ENCODE data around the gene ZBED1. TPM values are rescaled to one million over a fixed set of nuclear protein-coding genes. Genes with fewer than 3 reads are reported as not detected.

Gene ZBED1
- total RNA-seq, 1 experiment from 2014 or later: 14.2 TPM

DNA sequence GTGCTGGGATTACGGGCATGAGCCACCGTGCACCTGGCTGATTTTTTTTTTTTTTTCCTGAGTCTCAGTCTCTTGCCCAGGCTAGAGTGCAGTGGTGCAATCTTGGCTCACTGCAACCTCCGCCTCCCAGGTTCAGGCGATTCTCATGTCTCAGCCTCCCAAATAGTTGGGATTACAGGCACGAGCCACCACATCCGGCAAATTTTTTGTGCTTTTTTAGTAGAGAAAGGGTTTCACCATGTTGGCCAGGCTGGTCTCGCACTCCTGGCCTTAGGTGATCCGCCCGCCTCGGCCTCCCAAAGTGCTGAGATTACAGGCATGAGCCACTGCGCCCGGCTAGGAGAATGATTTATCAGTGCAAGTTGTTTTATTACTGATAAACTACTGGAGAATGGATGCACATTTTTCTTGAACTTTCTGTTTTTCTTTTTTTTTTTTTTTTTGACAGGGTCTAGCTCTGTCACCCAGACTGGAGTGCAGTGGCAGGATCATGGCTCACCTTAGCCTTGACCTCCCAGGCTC lies 39.7 kb upstream of the ZBED1 start:
- Histone ChIP-seq H3K9me3 (ENCODE audit: low read length) (no peaks in the 10 kb centered on the region), H3K36me3 (ENCODE audit: low read depth, low read length) (no peaks in the 10 kb centered on the region), H3K4me2 (ENCODE audit: low read length) (no peak overlapping the region), H4K20me1 (ENCODE audit: low read length) (no peaks in the 10 kb centered on the region), H3F3A (ENCODE audit: low read length, unreplicated experiment) (no peaks in the 10 kb centered on the region), H3K4me3 (ENCODE audit: low read length) (no peak overlapping the region), H3K9ac (ENCODE audit: low read length) (no peak overlapping the region), H3K27ac (ENCODE audit: low read length) (no peak overlapping the region), H2AFZ (ENCODE audit: low read length) (no peak overlapping the region), H3K4me1 (ENCODE audit: insufficient read depth, low read length) (no peaks in the 10 kb centered on the region), H3K9me2 (replicated peaks; ENCODE audit: low read length) (no peaks in the 10 kb centered on the region), H3K27me3 (ENCODE audit: low read length) (peaks cover 19% of the 10 kb centered on the region), H3K79me2 (ENCODE audit: low read length) (no peaks in the 10 kb centered on the region)
- POLR2A ChIA-PET (ENCODE audit: unreplicated experiment): no interaction called here
- CTCF ChIA-PET: no interaction called here
- intact Hi-C loops (cut with micrococcal nuclease): no loop called here
- no peak for TF ChIP-seq EZH2phosphoT487 (IDR thresholded peaks at IDR 0.05; ENCODE audit: borderline replicate concordance, low read length)
- no peak for TF ChIP-seq EZH2 (IDR thresholded peaks at IDR 0.05; ENCODE audit: low read length, unreplicated experiment)
- TF ChIP-seq, protein P1, sequence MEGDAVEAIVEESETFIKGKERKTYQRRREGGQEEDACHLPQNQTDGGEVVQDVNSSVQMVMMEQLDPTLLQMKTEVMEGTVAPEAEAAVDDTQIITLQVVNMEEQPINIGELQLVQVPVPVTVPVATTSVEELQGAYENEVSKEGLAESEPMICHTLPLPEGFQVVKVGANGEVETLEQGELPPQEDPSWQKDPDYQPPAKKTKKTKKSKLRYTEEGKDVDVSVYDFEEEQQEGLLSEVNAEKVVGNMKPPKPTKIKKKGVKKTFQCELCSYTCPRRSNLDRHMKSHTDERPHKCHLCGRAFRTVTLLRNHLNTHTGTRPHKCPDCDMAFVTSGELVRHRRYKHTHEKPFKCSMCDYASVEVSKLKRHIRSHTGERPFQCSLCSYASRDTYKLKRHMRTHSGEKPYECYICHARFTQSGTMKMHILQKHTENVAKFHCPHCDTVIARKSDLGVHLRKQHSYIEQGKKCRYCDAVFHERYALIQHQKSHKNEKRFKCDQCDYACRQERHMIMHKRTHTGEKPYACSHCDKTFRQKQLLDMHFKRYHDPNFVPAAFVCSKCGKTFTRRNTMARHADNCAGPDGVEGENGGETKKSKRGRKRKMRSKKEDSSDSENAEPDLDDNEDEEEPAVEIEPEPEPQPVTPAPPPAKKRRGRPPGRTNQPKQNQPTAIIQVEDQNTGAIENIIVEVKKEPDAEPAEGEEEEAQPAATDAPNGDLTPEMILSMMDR (conservative IDR thresholded peaks at IDR 0.05; ENCODE audit: low read depth, low read length): no peak
- no TSS peak for BruUV-seq (replicated peaks)
- DNase-seq (no peak), ATAC-seq (no peak)

DNA sequence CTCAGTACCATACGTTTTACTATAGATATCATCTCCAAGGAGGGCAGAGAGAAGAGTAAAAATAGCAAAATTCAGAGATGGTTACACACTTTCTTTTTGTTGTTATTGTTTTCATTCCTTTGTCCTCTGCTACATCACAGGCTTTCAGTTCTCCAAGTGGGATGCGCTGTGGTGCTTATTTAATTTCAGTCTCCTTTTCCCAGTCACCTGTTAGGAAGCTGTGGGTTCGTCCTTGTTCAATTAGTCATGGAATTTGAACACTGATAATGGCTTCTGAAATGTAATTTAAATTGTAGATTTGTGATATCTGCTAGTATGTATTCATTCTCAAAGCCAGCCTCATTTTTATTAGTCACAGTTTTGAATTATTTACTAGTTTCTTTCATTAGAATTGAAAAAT lies 38.8 kb upstream of the ZBED1 start:
- no peak overlapping the region for H3K4me2 ChIP-seq (ENCODE audit: low read length)
- ATAC-seq (no peak), DNase-seq (no peak)
- peaks cover 19% of the 10 kb centered on the region for H3K27me3 ChIP-seq (ENCODE audit: low read length)
- H3K9ac ChIP-seq (ENCODE audit: low read length): no peak overlapping the region
- no peaks in the 10 kb centered on the region for H3K9me3 ChIP-seq (ENCODE audit: low read length)
- ChIA-PET CTCF (no interaction called here), POLR2A (ENCODE audit: unreplicated experiment) (no interaction called here)
- no peaks in the 10 kb centered on the region for H3F3A ChIP-seq (ENCODE audit: low read length, unreplicated experiment)
- intact Hi-C loops (cut with micrococcal nuclease): no loop called here
- TF ChIP-seq EZH2phosphoT487 (IDR thresholded peaks at IDR 0.05; ENCODE audit: borderline replicate concordance, low read length) (no peak), EZH2 (IDR thresholded peaks at IDR 0.05; ENCODE audit: low read length, unreplicated experiment) (no peak)
- no peak overlapping the region for H2AFZ ChIP-seq (ENCODE audit: low read length)
- no peaks in the 10 kb centered on the region for H3K4me1 ChIP-seq (ENCODE audit: insufficient read depth, low read length)
- BruUV-seq (replicated peaks): no TSS peak
- no peak overlapping the region for H3K4me3 ChIP-seq (ENCODE audit: low read length)
- H3K9me2 ChIP-seq (replicated peaks; ENCODE audit: low read length): no peaks in the 10 kb centered on the region
- no peaks in the 10 kb centered on the region for H4K20me1 ChIP-seq (ENCODE audit: low read length)
- H3K79me2 ChIP-seq (ENCODE audit: low read length): no peaks in the 10 kb centered on the region
- no peaks in the 10 kb centered on the region for H3K36me3 ChIP-seq (ENCODE audit: low read depth, low read length)
- H3K27ac ChIP-seq (ENCODE audit: low read length): no peak overlapping the region

- Histone ChIP-seq H3K9me2 (replicated peaks; ENCODE audit: low read length) (no peaks in the 10 kb centered on the region), H3K9me3 (ENCODE audit: low read length) (no peaks in the 10 kb centered on the region), H2AFZ (ENCODE audit: low read length) (no peak overlapping the region), H4K20me1 (ENCODE audit: low read length) (no peaks in the 10 kb centered on the region), H3K4me1 (ENCODE audit: insufficient read depth, low read length) (no peaks in the 10 kb centered on the region), H3K79me2 (ENCODE audit: low read length) (no peaks in the 10 kb centered on the region), H3K4me2 (ENCODE audit: low read length) (no peak overlapping the region), H3F3A (ENCODE audit: low read length, unreplicated experiment) (no peaks in the 10 kb centered on the region), H3K9ac (ENCODE audit: low read length) (no peak overlapping the region), H3K27ac (ENCODE audit: low read length) (no peak overlapping the region), H3K4me3 (ENCODE audit: low read length) (no peak overlapping the region), H3K36me3 (ENCODE audit: low read depth, low read length) (no peaks in the 10 kb centered on the region), H3K27me3 (ENCODE audit: low read length) (peaks cover 19% of the 10 kb centered on the region)
- CTCF ChIA-PET: no interaction called here
- ATAC-seq (no peak), DNase-seq (no peak)
- BruUV-seq (replicated peaks): no TSS peak
- intact Hi-C loops (cut with micrococcal nuclease): no loop called here
- POLR2A ChIA-PET (ENCODE audit: unreplicated experiment): no interaction called here
- TF ChIP-seq EZH2 (IDR thresholded peaks at IDR 0.05; ENCODE audit: low read length, unreplicated experiment): no peak
- TF ChIP-seq EZH2phosphoT487 (IDR thresholded peaks at IDR 0.05; ENCODE audit: borderline replicate concordance, low read length): no peak
- TF ChIP-seq, protein P1 (conservative IDR thresholded peaks at IDR 0.05; ENCODE audit: low read depth, low read length): no peak
Observed at GRCh38 chrX:2538031-2538757, 37.4 kb upstream of the ZBED1 start.
